CD4-positive, alpha-beta T cell treated with Interleukin-6 at 100 ng/mL for 8 hours (primary cell): ENCODE results near the gene RPL4.

Experiments
- DNase-seq: peaks from one replicate; pipeline ENCODE4 v3.0.0-alpha.2; 2020; ENCODE audit warnings: mixed read lengths, low spot score

The RPL4 gene

DNA sequence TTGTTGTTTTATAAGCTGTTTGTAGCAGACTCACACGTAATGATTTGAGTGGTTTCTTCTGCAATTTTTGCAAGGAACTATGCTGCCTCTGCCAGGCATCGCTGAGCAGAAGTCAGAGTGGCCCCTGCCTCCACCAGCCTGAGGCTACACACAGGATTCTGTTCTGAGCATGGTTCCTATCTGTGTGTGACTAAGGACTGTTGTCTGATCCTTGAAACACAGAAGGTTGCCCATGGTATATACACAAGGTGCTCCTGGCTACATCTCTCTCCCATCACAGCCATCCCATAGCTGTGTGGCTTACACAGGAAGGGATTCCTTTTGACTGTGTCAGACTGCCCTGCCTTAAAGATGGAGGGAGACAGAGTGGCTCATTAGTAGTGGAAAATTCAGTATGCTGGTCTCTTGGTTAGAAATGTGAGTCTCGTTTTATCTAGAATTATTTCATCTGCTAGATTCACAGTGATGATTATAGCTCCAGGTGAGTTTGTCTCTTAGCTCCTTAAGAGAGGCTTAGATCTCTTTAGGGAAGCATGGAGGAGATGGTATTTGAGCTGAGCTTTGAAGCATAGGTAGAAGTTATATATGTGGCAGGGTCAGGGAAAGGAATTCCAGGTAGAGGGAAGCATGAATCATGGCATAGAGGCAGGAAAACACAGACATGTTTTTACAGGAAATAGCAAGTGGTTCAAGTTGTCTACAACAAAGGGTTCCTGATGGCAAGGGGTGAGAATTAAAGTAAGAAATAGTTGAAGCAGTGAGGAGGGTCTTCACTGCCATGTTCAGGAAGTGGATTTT is 44.6 kb downstream of the RPL4 start:
- no peak for DNase-seq

DNA sequence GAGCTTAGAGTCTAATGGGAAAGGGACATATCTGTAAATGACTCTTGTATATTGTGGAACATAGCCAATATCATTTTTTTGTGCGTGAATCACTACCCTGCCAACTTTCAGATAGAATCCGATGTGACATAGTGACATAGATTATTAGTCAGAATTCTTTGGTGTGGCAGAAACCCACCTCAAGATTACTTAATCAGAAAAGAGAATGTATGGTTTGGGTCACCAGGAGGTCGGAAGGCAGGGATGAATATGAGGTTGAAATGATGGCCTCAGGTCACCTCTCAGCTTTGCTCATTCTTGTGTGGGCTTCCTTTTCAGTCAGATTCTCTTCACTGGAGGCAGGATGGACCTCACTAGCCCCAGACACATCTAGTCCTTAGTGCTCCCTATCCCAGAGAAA is 48.4 kb downstream of the RPL4 start:
- DNase-seq = no peak

DNA sequence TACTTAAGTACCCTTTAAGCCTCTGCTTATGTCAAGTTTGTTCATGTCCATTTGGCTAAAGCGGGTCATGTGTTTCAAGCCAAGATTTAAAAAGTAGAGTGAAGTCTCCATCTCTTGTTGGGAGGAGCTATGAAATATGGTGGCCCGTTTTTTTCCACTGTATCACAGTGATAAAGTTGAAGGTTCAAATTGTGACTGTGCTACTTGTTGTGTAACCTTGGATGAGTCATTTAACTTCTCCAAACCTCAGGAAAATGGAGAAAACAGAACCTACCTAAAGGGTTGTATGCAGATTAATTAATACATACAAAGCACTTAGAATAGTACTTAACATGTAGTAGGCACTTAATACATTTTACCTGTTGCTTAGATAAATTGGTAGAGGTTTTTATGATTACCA is 50.5 kb downstream of the RPL4 start:
- DNase-seq = no peak

DNA sequence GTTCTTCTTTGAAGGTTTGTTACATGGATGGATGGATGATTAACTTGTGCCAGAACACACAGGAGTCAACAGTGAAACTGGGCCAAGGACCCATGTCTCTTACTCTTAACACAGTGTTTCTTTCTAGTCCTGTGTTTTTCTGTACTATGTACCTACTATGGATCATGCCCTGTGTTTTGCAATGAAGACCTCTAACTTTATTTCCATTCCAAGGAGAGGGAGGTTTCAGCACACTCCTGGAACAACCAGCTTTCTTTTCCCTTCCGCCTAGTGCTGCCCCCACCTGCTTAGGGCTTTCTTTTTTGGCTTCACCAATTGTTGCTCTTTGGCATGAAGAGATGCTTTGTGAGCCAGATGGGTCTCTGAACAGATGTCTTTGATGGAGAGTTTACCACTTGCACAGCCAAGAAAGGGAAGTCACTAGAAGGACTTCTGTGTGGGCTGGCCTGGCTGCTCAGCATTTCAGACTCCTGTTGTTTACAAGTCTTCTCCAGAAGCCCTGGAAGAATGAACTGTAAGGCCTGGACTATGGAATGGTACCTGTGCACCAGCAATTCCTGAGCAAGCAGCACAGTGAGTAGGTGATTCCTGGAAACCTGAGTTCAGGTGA is 51.6 kb downstream of the RPL4 start:
- DNase-seq = no peak

DNA sequence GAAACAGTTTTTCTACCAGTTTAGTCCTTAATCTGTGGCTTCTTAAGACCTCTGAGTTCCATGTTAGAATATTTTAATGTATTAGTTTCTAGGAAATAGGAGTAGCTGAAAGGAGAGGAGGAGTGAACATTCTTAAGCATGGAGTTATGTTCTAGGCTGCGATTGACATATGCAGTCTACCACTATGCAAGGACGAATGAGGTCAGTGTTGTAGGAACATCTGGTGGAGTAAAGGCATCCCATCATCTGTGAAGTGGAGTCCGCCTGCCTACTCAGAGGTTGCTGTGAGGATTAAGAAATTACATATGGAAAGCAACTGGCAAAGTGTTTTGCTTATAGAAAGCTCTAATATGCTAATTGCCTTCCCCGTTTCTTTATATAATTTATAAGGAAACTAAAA is 52.2 kb downstream of the RPL4 start:
- DNase-seq = no peak
